ENCODE data around the gene XRCC3.

Gene XRCC3

GRCh38 chr14:103690332-103690731, 24.9 kb downstream of the XRCC3 start:
- no peak for DNase-seq

- DNase-seq: no peak
Measured at GRCh38 chr14:103688906-103689902, 26.0 kb downstream of the XRCC3 start.

GRCh38 chr14:103688441-103688840, 26.8 kb downstream of the XRCC3 start:
- no peak for DNase-seq

- no peak for DNase-seq
Measured at GRCh38 chr14:103687712-103688111, 27.5 kb downstream of the XRCC3 start.

- no peak for DNase-seq
Measured at GRCh38 chr14:103686831-103687485, 28.3 kb downstream of the XRCC3 start.

- DNase-seq: no peak
Measured at GRCh38 chr14:103685276-103686211, 29.7 kb downstream of the XRCC3 start.

- no peak for DNase-seq
Measured at GRCh38 chr14:103684871-103685270, 30.4 kb downstream of the XRCC3 start.

GRCh38 chr14:103684471-103684870, 30.8 kb downstream of the XRCC3 start:
- no peak for DNase-seq

- DNase-seq: no peak
Measured at GRCh38 chr14:103683139-103683538, 32.1 kb downstream of the XRCC3 start.

- no peak for DNase-seq
Measured at GRCh38 chr14:103680491-103681231, 34.6 kb downstream of the XRCC3 start.

GRCh38 chr14:103679351-103679750, 35.9 kb downstream of the XRCC3 start:
- DNase-seq: no peak

GRCh38 chr14:103676881-103677675, 38.2 kb downstream of the XRCC3 start:
- no peak for DNase-seq

GRCh38 chr14:103675957-103676356, 39.3 kb downstream of the XRCC3 start:
- DNase-seq: no peak

- no peak for DNase-seq
Measured at GRCh38 chr14:103671911-103672310, 43.3 kb downstream of the XRCC3 start.

- DNase-seq: no peak
Measured at GRCh38 chr14:103669370-103669769, 45.9 kb downstream of the XRCC3 start.

GRCh38 chr14:103668117-103668516, 47.1 kb downstream of the XRCC3 start:
- DNase-seq: no peak

- DNase-seq: no peak
Measured at GRCh38 chr14:103667671-103668070, 47.6 kb downstream of the XRCC3 start.

GRCh38 chr14:103663506-103663905, 51.7 kb downstream of the XRCC3 start:
- no peak for DNase-seq

GRCh38 chr14:103662591-103662990, 52.7 kb downstream of the XRCC3 start:
- DNase-seq: no peak

- no peak for DNase-seq
Measured at GRCh38 chr14:103662029-103662428, 53.2 kb downstream of the XRCC3 start.

GRCh38 chr14:103659631-103660030, 55.6 kb downstream of the XRCC3 start:
- DNase-seq: no peak

Measured in SIG-M5 (cell line).